Dedifferentiated amniotic fluid mesenchymal stem cell (primary cell): ENCODE results near the gene SCD.

ENCODE experiments used
- DNase-seq: peaks from one replicate; pipeline ENCODE4 v3.0.0-alpha.2; 2016; ENCODE audit errors: extremely low spot score

SCD gene

GRCh38 chr10:100401631-100402328, 54.7 kb downstream of the SCD start:
- no peak for DNase-seq

DNA sequence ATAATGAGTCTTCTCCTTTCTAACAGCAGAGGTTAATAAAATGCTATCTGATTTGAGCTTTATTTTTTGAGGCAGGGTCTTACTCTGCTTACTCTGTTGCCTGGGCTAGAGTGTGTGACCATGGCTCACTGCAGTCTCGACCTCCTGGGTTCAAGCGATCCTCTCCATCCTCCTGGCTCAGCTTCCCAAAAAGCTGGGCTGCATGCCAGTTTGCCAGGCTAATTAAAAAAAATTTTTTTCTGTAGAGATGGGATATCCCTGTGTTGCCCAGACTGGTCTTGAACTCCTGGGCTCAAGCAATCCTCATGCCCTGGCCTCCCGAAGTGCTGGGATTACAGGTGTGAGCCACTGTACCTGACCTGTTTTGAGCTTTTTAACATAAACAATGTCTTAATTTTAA, 56.7 kb downstream of the SCD start:
- no peak for DNase-seq

- DNase-seq = no peak
Observed at GRCh38 chr10:100413173-100413572, 66.1 kb downstream of the SCD start.
